H1 (cell line): ENCODE measurements around the gene GIPR. TPM values are rescaled to one million over a fixed set of nuclear protein-coding genes. Genes with fewer than 3 reads are reported as not detected.
A peak's percentile ranks its signal among the peaks of the same experiment; 100 is the strongest.

ENCODE experiments used
- CTCF ChIA-PET: fragments of 300-600 bp; sonication (Branson Sonifier 250); formaldehyde crosslinking; loops from one replicate; lab custom pipeline; 2021; ENCODE audit not compliant: partially characterized antibody; lab: Charles Lee
- POLR2A ChIA-PET: fragments of 300-600 bp; sonication (Branson Sonifier 250); formaldehyde crosslinking; loops from one replicate; lab custom pipeline; 2021; ENCODE audit warnings: inconsistent platforms; ENCODE audit not compliant: partially characterized antibody; lab: Charles Lee
- DNase-seq, 2 experiments: peaks; one replicate each; pipeline versions ENCODE4 v3.0.0 to v3.0.0-alpha.2; 2010 to 2022; ENCODE audit warnings: low spot score in 2 of 2, low read depth in 1 of 2, mixed read lengths in 1 of 2
- FAIRE-seq: peaks from 2 replicates; lab custom pipeline; 2011; peaks lifted over from hg19 to GRCh38; lab: Jason Lieb, UNC
- H2AFZ ChIP-seq: 2 replicates; pipeline ENCODE4 v1.8.1; 2012; ENCODE audit warnings: low read length, inconsistent platforms
- H2AK5ac ChIP-seq: 2 replicates; pipeline ENCODE4 v1.6.1; 2013; ENCODE audit warnings: low read depth, low read length
- H2BK120ac ChIP-seq: replicated peaks from 2 replicates; pipeline ENCODE3; 2013; ENCODE audit warnings: low read depth, low read length, inconsistent platforms
- H2BK12ac ChIP-seq: 2 replicates; pipeline ENCODE4 v1.6.1; 2013; ENCODE audit warnings: low read depth, low read length
- H2BK15ac ChIP-seq: 2 replicates; pipeline ENCODE4 v1.6.1; 2013; ENCODE audit warnings: low read length
- H2BK20ac ChIP-seq: 2 replicates; pipeline ENCODE4 v1.6.1; 2013; ENCODE audit warnings: low read length
- H2BK5ac ChIP-seq: 2 replicates; pipeline ENCODE4 v1.6.1; 2013; ENCODE audit warnings: low read depth, low read length
- H3K14ac ChIP-seq: 2 replicates; pipeline ENCODE4 v1.6.1; 2013; ENCODE audit warnings: inconsistent platforms; ENCODE audit not compliant: insufficient read length
- H3K18ac ChIP-seq: 2 replicates; pipeline ENCODE4 v1.6.1; 2013; ENCODE audit warnings: low read length; ENCODE audit errors: extremely low read depth
- H3K23ac ChIP-seq: 2 replicates; pipeline ENCODE4 v1.6.1; 2013; ENCODE audit warnings: inconsistent platforms; ENCODE audit not compliant: insufficient read length
- H3K23me2 ChIP-seq: 2 replicates; pipeline ENCODE4 v1.6.1; 2013; ENCODE audit warnings: low read depth, low read length
- H3K27ac ChIP-seq: 2 replicates; pipeline ENCODE4 v1.6.1; 2011; ENCODE audit warnings: low read depth, low read length, inconsistent platforms
- H3K27me3 ChIP-seq, 4 experiments: replicated peaks in 1 of 4; 1 replicate in 1 of 4; 2 replicates in 3 of 4; pipeline versions ENCODE4 v1.6.1 to v1.8.1; 2011 to 2013; ENCODE audit warnings: low read length in 3 of 4, mild to moderate bottlenecking in 3 of 4, inconsistent platforms in 2 of 4, mixed read lengths in 2 of 4, moderate library complexity in 1 of 4; ENCODE audit not compliant: control insufficient read depth in 3 of 4, insufficient read depth in 3 of 4; ENCODE audit errors: extremely low read depth in 1 of 4
- H3K36me3 ChIP-seq, 4 experiments: 2 replicates each; pipeline versions ENCODE4 v1.6.1 to v1.8.1; 2011 to 2013; ENCODE audit warnings: mild to moderate bottlenecking in 4 of 4, low read length in 3 of 4, moderate library complexity in 2 of 4, control low read depth in 1 of 4, inconsistent platforms in 1 of 4; ENCODE audit not compliant: insufficient read depth in 4 of 4, control insufficient read depth in 2 of 4
- H3K4ac ChIP-seq: replicated peaks from 2 replicates; pipeline ENCODE3; 2013; ENCODE audit warnings: low read length, low read depth, mixed read lengths, inconsistent platforms; ENCODE audit not compliant: insufficient read length
- H3K4me1 ChIP-seq, 4 experiments: replicated peaks in 1 of 4; 1 replicate in 1 of 4; 2 replicates in 3 of 4; pipeline versions ENCODE4 v1.6.1 to v1.8.1; 2011 to 2013; ENCODE audit warnings: low read length in 3 of 4, inconsistent platforms in 2 of 4, mixed read lengths in 1 of 4; ENCODE audit not compliant: insufficient read depth in 4 of 4, control insufficient read depth in 3 of 4
- H3K4me2 ChIP-seq, 2 experiments: 2 replicates each; pipeline versions ENCODE4 v1.6.1 to v1.8.1; 2011 to 2013; ENCODE audit warnings: low read depth in 2 of 2, low read length in 2 of 2, control low read depth in 1 of 2, inconsistent platforms in 1 of 2, mild to moderate bottlenecking in 1 of 2; ENCODE audit not compliant: insufficient read depth in 1 of 2
- H3K4me3 ChIP-seq, 4 experiments: fragments of 200-600, 300-600 bp in 1 of 4; sonication (generic), shearing (Covaris generic), sonication (Bioruptor Twin) in 1 of 4; 2 replicates each; pipeline versions ENCODE4 v1.5.1 to v1.8.1; 2011 to 2016; ENCODE audit warnings: low read length in 4 of 4, low read depth in 3 of 4, control low read depth in 2 of 4, inconsistent platforms in 2 of 4, mild to moderate bottlenecking in 2 of 4, mixed read lengths in 1 of 4, moderate library complexity in 1 of 4; ENCODE audit not compliant: insufficient read depth in 2 of 4; ENCODE audit errors: extremely low read depth in 1 of 4
- H3K56ac ChIP-seq: replicated peaks from 2 replicates; pipeline ENCODE3; 2013; ENCODE audit warnings: low read depth, mild to moderate bottlenecking, mixed read lengths, low read length, inconsistent platforms; ENCODE audit not compliant: insufficient read length
- H3K79me1 ChIP-seq: 2 replicates; pipeline ENCODE4 v1.6.1; 2013; ENCODE audit warnings: low read depth, low read length, control low read depth
- H3K79me2 ChIP-seq, 2 experiments: 2 replicates each; pipeline versions ENCODE4 v1.6.1 to v1.8.1; 2012 to 2013; ENCODE audit warnings: low read length in 2 of 2, mild to moderate bottlenecking in 2 of 2, inconsistent platforms in 1 of 2; ENCODE audit not compliant: insufficient read depth in 2 of 2, control insufficient read depth in 1 of 2
- H3K9ac ChIP-seq, 4 experiments: replicated peaks in 1 of 4; 1 replicate in 1 of 4; 2 replicates in 3 of 4; pipeline versions ENCODE4 v1.6.1 to v1.8.1; 2011 to 2013; ENCODE audit warnings: low read depth in 3 of 4, low read length in 3 of 4, control low read depth in 2 of 4, mild to moderate bottlenecking in 2 of 4, moderate library complexity in 2 of 4, inconsistent platforms in 1 of 4; ENCODE audit errors: extremely low read depth in 1 of 4
- H3K9me3 ChIP-seq, 2 experiments: 2 replicates each; pipeline versions ENCODE4 v1.6.1 to v1.8.1; 2012 to 2013; ENCODE audit warnings: mild to moderate bottlenecking in 2 of 2, moderate library complexity in 2 of 2, control low read depth in 1 of 2, inconsistent platforms in 1 of 2, low read depth in 1 of 2, low read length in 1 of 2, mixed read lengths in 1 of 2; ENCODE audit not compliant: insufficient read depth in 2 of 2
- H4K20me1 ChIP-seq, 2 experiments: replicated peaks in 1 of 2; 2 replicates each; pipeline versions ENCODE3 to v1.8.1; 2011 to 2013; ENCODE audit warnings: inconsistent platforms in 2 of 2, low read length in 2 of 2, mild to moderate bottlenecking in 1 of 2; ENCODE audit not compliant: insufficient read depth in 2 of 2, control insufficient read depth in 1 of 2
- H4K5ac ChIP-seq: 2 replicates; pipeline ENCODE4 v1.6.1; 2013; ENCODE audit warnings: low read length, low read depth, mixed read lengths, inconsistent platforms; ENCODE audit not compliant: insufficient read length
- H4K8ac ChIP-seq: 2 replicates; pipeline ENCODE4 v1.8.0; 2013; ENCODE audit warnings: mild to moderate bottlenecking, moderate library complexity, low read length, inconsistent platforms; ENCODE audit not compliant: insufficient read depth; ENCODE audit errors: extremely low read depth
- H4K91ac ChIP-seq: replicated peaks from 2 replicates; pipeline ENCODE3; 2013; ENCODE audit warnings: low read length, mixed read lengths, inconsistent platforms; ENCODE audit not compliant: insufficient read length
- RNF2 ChIP-seq: fragments of 200-900, 300-1000 bp; sonication (generic); IDR thresholded peaks from 2 replicates; pipeline ENCODE4 v1.7.1; 2016; ENCODE audit warnings: borderline replicate concordance, low read depth, mild to moderate bottlenecking, antibody characterized with exemption, low read length; ENCODE audit not compliant: poor library complexity, severe bottlenecking; ENCODE audit errors: missing control alignments
- SIRT6 ChIP-seq: IDR thresholded peaks from one replicate; pipeline ENCODE4 v1.7.1; 2012; ENCODE audit warnings: low read length, inconsistent platforms
- SP2 ChIP-seq: IDR thresholded peaks from 2 replicates; pipeline ENCODE4 v1.6.1; 2012; ENCODE audit warnings: mild to moderate bottlenecking, low read length, inconsistent platforms
- TAF7 ChIP-seq: optimal IDR thresholded peaks from 2 replicates; pipeline ENCODE3; 2011; ENCODE audit warnings: low read depth, mild to moderate bottlenecking, inconsistent platforms, low read length, moderate library complexity, borderline replicate concordance
- WGBS, 2 experiments: shearing (Covaris generic) in 1 of 2; methylation state at CpG; one replicate each; pipeline versions ENCODE4 v1.1.6 to v1.1.7; 2013 to 2015; ENCODE audit warnings: low lambda C conversion rate in 2 of 2, mixed read lengths in 2 of 2, inconsistent platforms in 1 of 2, low coverage in 1 of 2, missing lambda C conversion rate in 1 of 2; ENCODE audit not compliant: insufficient replicate concordance in 2 of 2, insufficient coverage in 1 of 2, insufficient read length in 1 of 2; ENCODE audit errors: extremely low coverage in 1 of 2, missing lambda C conversion rate in 1 of 2; 5-methylcytosine and 5-hydroxymethylcytosine counted together
- polyA plus RNA-seq, 7 experiments: library from polyadenylated mRNA; depleted of rRNA in 3 of 7; stranded (reverse) in 5 of 7; unstranded in 2 of 7; fragments of >200 nt in 5 of 7; fragments of 200-250 nt in 2 of 7; gene quantifications; 1 replicate in 5 of 7; 2 replicates in 1 of 7; 4 replicates in 1 of 7; pipeline versions ENCODE4 v1.2.1 to v1.2.3, GENCODE V29; 2011 to 2013; ENCODE audit warnings: missing spikeins in 2 of 7, mixed read lengths in 2 of 7
- total RNA-seq: library from RNA; stranded (reverse); fragmentation: NEBNext Ultra II Directional; extraction: Animal tissue kit (Norgen Biotek cat#: 25700); gene quantifications from 2 replicates; pipeline ENCODE4 v1.2.1, GENCODE V29; 2021

GIPR gene
- total and polyA plus RNA-seq, 2 of the 8 experiments (the other 6 are each of a cell fraction or from before 2014, with no cell fraction given): 0.42 to 1.3 TPM

- Histone ChIP-seq H3K27ac (no peak overlapping the region), H3K27me3 (peaks cover 6 to 9% (median 8%) of the 10 kb centered on the region in 4 experiments), H4K8ac (no peak overlapping the region), H3K36me3 (no peaks in the 10 kb centered on the region), H2BK12ac (peak overlapping the region; percentile 31; the same call in 1 of the 2 replicates), H3K56ac (no peak overlapping the region), H2BK5ac (no peak overlapping the region), H3K4me1 (peaks cover 7 to 11% (median 10%) of the 10 kb centered on the region in 4 experiments), H3K23ac (no peak overlapping the region), H2BK120ac (no peak overlapping the region), H3K14ac (no peak overlapping the region), H3K4ac (no peak overlapping the region), H2AK5ac (no peak overlapping the region), H3K4me2 (no peak overlapping the region), H3K9ac (no peak overlapping the region), H3K18ac (no peak overlapping the region), H4K91ac (no peak overlapping the region), H4K20me1 (peaks cover 0 to 2% of the 10 kb centered on the region in 2 experiments), H3K79me2 (no peaks in the 10 kb centered on the region), H3K79me1 (no peaks in the 10 kb centered on the region), H3K4me3 (no peak overlapping the region), H3K9me3 (no peaks in the 10 kb centered on the region), H2BK20ac (no peak overlapping the region), H2BK15ac (no peak overlapping the region), H3K23me2 (peaks cover 7% of the 10 kb centered on the region), H2AFZ (no peak overlapping the region), H4K5ac (no peak overlapping the region)
- 100% methylated on average over 1 of the region's 1 CpG; no CpG with 5 or more reads in 1 of the 2 experiments for WGBS, 2 experiments
- FAIRE-seq: no peak
- ChIA-PET POLR2A (interaction anchor here (0.7 kb wide), 2 partner anchors 29 to 51 kb away, joined by 3 read pairs; partner anchors contain the start of gene QPCTL), CTCF (interaction anchor here (1.0 to 4.1 kb wide), 3 partner anchors 21 to 295 kb away, joined by 3 to 14 read pairs (median 4); no protein-coding TSS in a partner anchor)
- no peak for DNase-seq
- TF ChIP-seq TAF7 (no peak), RNF2 (no peak), SP2 (no peak), SIRT6 (no peak)
Measured at GRCh38 chr19:45663800-45664199, 4.2 kb upstream of the GIPR start.
